WTC11 (cell line): Measurements from ENCODE around the gene CTNNA2. TPM values are rescaled to one million over a fixed set of nuclear protein-coding genes. Genes with fewer than 3 reads are reported as not detected.

Experiments
- ATAC-seq: fragments of 200-7000 bp; cut with Tn5 transposase; 2 replicates; pipeline ENCODE4 v1.10.0; 2021; ENCODE audit warnings: mild to moderate bottlenecking, moderate library complexity
- CTCF ChIA-PET: fragments of 300-600 bp; sonication (Branson Sonifier 250); formaldehyde crosslinking; loops from one replicate; lab custom pipeline; 2021; ENCODE audit warnings: antibody characterized with exemption; lab: Charles Lee
- POLR2A ChIA-PET: fragments of 350-600 bp; sonication (Branson Sonifier 250); formaldehyde crosslinking; loops from one replicate; lab custom pipeline; 2021; ENCODE audit warnings: antibody characterized with exemption; lab: Charles Lee
- DNase-seq: peaks from one replicate; pipeline ENCODE4 v3.0.0; 2021; ENCODE audit warnings: low spot score
- H3K27ac Mint-ChIP-seq: 2 replicates; pipeline ENCODE4 v1.8.0; 2021; ENCODE audit warnings: mixed read lengths
- H3K27me3 Mint-ChIP-seq: 2 replicates; pipeline ENCODE4 v1.8.0; 2021; ENCODE audit warnings: low read depth, mild to moderate bottlenecking, moderate library complexity, mixed read lengths
- H3K36me3 Mint-ChIP-seq: 2 replicates; pipeline ENCODE4 v1.8.0; 2021; ENCODE audit warnings: mixed read lengths
- H3K4me1 Mint-ChIP-seq: 2 replicates; pipeline ENCODE4 v1.8.0; 2022; ENCODE audit warnings: mixed read lengths
- H3K4me3 Mint-ChIP-seq: 2 replicates; pipeline ENCODE4 v1.8.0; 2021; ENCODE audit warnings: mild to moderate bottlenecking, moderate library complexity, mixed read lengths
- H3K9me3 Mint-ChIP-seq: 2 replicates; pipeline ENCODE4 v1.8.0; 2021; ENCODE audit warnings: mixed read lengths
- AR ChIP-seq: fragments of 250-450 bp; sonication (Bioruptor Pico); IDR thresholded peaks from 2 replicates; pipeline ENCODE4 v1.9.0; 2021; ENCODE audit warnings: mild to moderate bottlenecking
- ARID4B ChIP-seq: sonication (generic); formaldehyde crosslinking; IDR thresholded peaks from 2 replicates; pipeline ENCODE4 v1.8.0; 2023; ENCODE audit warnings: missing genetic modification reagents, mild to moderate bottlenecking, borderline replicate concordance
- CBFB ChIP-seq: sonication (generic); formaldehyde crosslinking; IDR thresholded peaks from 2 replicates; pipeline ENCODE4 v1.8.1; 2022; ENCODE audit warnings: mild to moderate bottlenecking, low read depth, missing genetic modification reagents
- ESRRA ChIP-seq: sonication (generic); formaldehyde crosslinking; IDR thresholded peaks from 2 replicates; pipeline ENCODE4 v1.8.1; 2022; ENCODE audit warnings: mild to moderate bottlenecking, missing genetic modification reagents, borderline replicate concordance
- FOXP1 ChIP-seq: sonication (generic); formaldehyde crosslinking; IDR thresholded peaks from 2 replicates; pipeline ENCODE4 v1.8.0; 2022; ENCODE audit warnings: missing genetic modification reagents, mild to moderate bottlenecking, moderate library complexity, borderline replicate concordance
- HMGA2 ChIP-seq: fragments of 250-450 bp; sonication (Bioruptor Pico); IDR thresholded peaks from 2 replicates; pipeline ENCODE4 v1.4.0; 2021; ENCODE audit warnings: mild to moderate bottlenecking, moderate library complexity
- KAT7 ChIP-seq: sonication (generic); formaldehyde crosslinking; IDR thresholded peaks from 2 replicates; pipeline ENCODE4 v1.8.1; 2023; ENCODE audit warnings: missing genetic modification reagents, mild to moderate bottlenecking, borderline replicate concordance
- MXD4 ChIP-seq: fragments of 250-450 bp; sonication (Bioruptor Pico); IDR thresholded peaks from 2 replicates; pipeline ENCODE4 v1.8.0; 2021; ENCODE audit warnings: mild to moderate bottlenecking, moderate library complexity, borderline replicate concordance
- NR1H2 ChIP-seq: sonication (generic); formaldehyde crosslinking; IDR thresholded peaks from 2 replicates; pipeline ENCODE4 v1.9.0; 2021; ENCODE audit warnings: mild to moderate bottlenecking, moderate library complexity, missing genetic modification reagents
- NR2C2 ChIP-seq: sonication (generic); formaldehyde crosslinking; IDR thresholded peaks from 2 replicates; pipeline ENCODE4 v1.8.0; 2022; ENCODE audit warnings: mild to moderate bottlenecking, missing genetic modification reagents
- RORB ChIP-seq: fragments of 250-450 bp; sonication (Bioruptor Pico); IDR thresholded peaks from 2 replicates; pipeline ENCODE4 v1.9.0; 2021; ENCODE audit warnings: mild to moderate bottlenecking
- SOX15 ChIP-seq: fragments of 250-450 bp; sonication (Bioruptor Pico); IDR thresholded peaks from 2 replicates; pipeline ENCODE4 v1.9.0; 2021; ENCODE audit warnings: mild to moderate bottlenecking
- ZNF232 ChIP-seq: sonication (generic); formaldehyde crosslinking; IDR thresholded peaks from 2 replicates; pipeline ENCODE4 v1.8.0; 2022; ENCODE audit warnings: mild to moderate bottlenecking, missing genetic modification reagents
- ZNF263 ChIP-seq: sonication (generic); formaldehyde crosslinking; IDR thresholded peaks from 2 replicates; pipeline ENCODE4 v1.8.1; 2022; ENCODE audit warnings: low read depth, mild to moderate bottlenecking, moderate library complexity, missing genetic modification reagents
- ZNF396 ChIP-seq: fragments of 250-450 bp; sonication (Bioruptor Pico); IDR thresholded peaks from 2 replicates; pipeline ENCODE4 v1.8.0; 2021; ENCODE audit warnings: mild to moderate bottlenecking, moderate library complexity, borderline replicate concordance
- ZNF416 ChIP-seq: fragments of 250-450 bp; sonication (Bioruptor Pico); IDR thresholded peaks from 2 replicates; pipeline ENCODE4 v1.9.0; 2021; ENCODE audit warnings: mild to moderate bottlenecking, inconsistent platforms
- total RNA-seq: library from RNA; stranded (reverse); gene quantifications from 3 replicates; pipeline ENCODE4 v1.2.3, GENCODE V29; 2021
- TF ChIP-seq, protein P1 (sequence below): fragments of 250-450 bp; sonication (Bioruptor Pico); IDR thresholded peaks from 2 replicates; pipeline ENCODE4 v2.1.2; 2022; ENCODE audit warnings: mild to moderate bottlenecking, moderate library complexity
- TF ChIP-seq, protein P2 (sequence below): sonication (generic); formaldehyde crosslinking; IDR thresholded peaks from 2 replicates; pipeline ENCODE4 v1.8.1; 2023; ENCODE audit warnings: mild to moderate bottlenecking, missing genetic modification reagents, borderline replicate concordance

CTNNA2 gene
- total RNA-seq, 1 experiment from 2014 or later = 3.8 TPM

GRCh38 chr2:80259292-80259691, 746.4 kb downstream of the CTNNA2 start (continued):
- no peak for TF ChIP-seq ARID4B (CRISPR knock-in tag)
- TF ChIP-seq HMGA2 (CRISPR knock-in tag) = no peak
- no peak for TF ChIP-seq MXD4
- no peak for TF ChIP-seq AR (CRISPR knock-in tag)
- TF ChIP-seq SOX15 = no peak
- no peak for TF ChIP-seq RORB
- TF ChIP-seq, protein P1, sequence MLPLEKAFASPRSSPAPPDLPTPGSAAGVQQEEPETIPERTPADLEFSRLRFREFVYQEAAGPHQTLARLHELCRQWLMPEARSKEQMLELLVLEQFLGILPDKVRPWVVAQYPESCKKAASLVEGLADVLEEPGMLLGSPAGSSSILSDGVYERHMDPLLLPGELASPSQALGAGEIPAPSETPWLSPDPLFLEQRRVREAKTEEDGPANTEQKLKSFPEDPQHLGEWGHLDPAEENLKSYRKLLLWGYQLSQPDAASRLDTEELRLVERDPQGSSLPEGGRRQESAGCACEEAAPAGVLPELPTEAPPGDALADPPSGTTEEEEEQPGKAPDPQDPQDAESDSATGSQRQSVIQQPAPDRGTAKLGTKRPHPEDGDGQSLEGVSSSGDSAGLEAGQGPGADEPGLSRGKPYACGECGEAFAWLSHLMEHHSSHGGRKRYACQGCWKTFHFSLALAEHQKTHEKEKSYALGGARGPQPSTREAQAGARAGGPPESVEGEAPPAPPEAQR = no peak
- TF ChIP-seq CBFB (CRISPR knock-in tag) = no peak
- TF ChIP-seq NR2C2 (CRISPR knock-in tag) = no peak

DNA sequence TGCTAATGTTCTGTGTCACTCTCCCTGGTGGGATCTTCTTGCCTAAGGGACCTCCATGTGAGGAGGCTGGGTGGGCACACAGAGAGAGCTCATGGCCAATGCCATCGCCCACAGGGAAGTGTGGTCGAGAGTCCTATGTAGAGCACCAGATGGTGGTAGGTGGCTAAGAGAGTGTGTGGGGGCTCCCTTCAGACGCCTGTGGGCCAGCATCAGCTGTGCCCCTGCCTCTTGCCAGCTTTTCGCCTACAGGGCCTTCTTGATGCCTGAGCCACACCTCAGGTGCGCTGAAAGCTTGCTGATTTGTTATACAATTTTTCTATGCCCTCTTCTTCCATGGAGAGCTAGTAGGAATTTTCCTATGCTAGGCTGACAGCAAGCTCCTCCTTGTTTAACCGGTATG, 753.4 kb downstream of the CTNNA2 start:
- no peak for TF ChIP-seq FOXP1 (CRISPR knock-in tag)
- Mint-ChIP-seq H3K27ac (no peak overlapping the region), H3K36me3 (no peaks in the 10 kb centered on the region), H3K4me1 (no peaks in the 10 kb centered on the region), H3K9me3 (peaks cover 7% of the 10 kb centered on the region), H3K4me3 (no peak overlapping the region), H3K27me3 (no peaks in the 10 kb centered on the region)
- DNase-seq (no peak), ATAC-seq (no peak)
- ChIA-PET CTCF (no interaction called here), POLR2A (no interaction called here)

GRCh38 chr2:80269806-80270205, 757.0 kb downstream of the CTNNA2 start:
- no peak overlapping the region for H3K27ac Mint-ChIP-seq
- H3K27me3 Mint-ChIP-seq = no peaks in the 10 kb centered on the region
- no peak overlapping the region for H3K4me3 Mint-ChIP-seq
- ATAC-seq = no peak
- POLR2A ChIA-PET = no interaction called here
- CTCF ChIA-PET = no interaction called here
- no peaks in the 10 kb centered on the region for H3K36me3 Mint-ChIP-seq
- H3K9me3 Mint-ChIP-seq = peaks cover 7% of the 10 kb centered on the region
- DNase-seq = no peak
- H3K4me1 Mint-ChIP-seq = no peaks in the 10 kb centered on the region
- TF ChIP-seq KAT7 (CRISPR knock-in tag) (no peak), ESRRA (CRISPR knock-in tag) (no peak), ARID4B (CRISPR knock-in tag) (no peak), ZNF232 (CRISPR knock-in tag) (no peak), NR1H2 (no peak), ZNF416 (CRISPR knock-in tag) (no peak), ZNF396 (CRISPR knock-in tag) (no peak), ZNF263 (CRISPR knock-in tag) (no peak)
- TF ChIP-seq, protein P2, sequence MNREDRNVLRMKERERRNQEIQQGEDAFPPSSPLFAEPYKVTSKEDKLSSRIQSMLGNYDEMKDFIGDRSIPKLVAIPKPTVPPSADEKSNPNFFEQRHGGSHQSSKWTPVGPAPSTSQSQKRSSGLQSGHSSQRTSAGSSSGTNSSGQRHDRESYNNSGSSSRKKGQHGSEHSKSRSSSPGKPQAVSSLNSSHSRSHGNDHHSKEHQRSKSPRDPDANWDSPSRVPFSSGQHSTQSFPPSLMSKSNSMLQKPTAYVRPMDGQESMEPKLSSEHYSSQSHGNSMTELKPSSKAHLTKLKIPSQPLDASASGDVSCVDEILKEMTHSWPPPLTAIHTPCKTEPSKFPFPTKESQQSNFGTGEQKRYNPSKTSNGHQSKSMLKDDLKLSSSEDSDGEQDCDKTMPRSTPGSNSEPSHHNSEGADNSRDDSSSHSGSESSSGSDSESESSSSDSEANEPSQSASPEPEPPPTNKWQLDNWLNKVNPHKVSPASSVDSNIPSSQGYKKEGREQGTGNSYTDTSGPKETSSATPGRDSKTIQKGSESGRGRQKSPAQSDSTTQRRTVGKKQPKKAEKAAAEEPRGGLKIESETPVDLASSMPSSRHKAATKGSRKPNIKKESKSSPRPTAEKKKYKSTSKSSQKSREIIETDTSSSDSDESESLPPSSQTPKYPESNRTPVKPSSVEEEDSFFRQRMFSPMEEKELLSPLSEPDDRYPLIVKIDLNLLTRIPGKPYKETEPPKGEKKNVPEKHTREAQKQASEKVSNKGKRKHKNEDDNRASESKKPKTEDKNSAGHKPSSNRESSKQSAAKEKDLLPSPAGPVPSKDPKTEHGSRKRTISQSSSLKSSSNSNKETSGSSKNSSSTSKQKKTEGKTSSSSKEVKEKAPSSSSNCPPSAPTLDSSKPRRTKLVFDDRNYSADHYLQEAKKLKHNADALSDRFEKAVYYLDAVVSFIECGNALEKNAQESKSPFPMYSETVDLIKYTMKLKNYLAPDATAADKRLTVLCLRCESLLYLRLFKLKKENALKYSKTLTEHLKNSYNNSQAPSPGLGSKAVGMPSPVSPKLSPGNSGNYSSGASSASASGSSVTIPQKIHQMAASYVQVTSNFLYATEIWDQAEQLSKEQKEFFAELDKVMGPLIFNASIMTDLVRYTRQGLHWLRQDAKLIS = no peak
